Spleen (tissue), 7 donors: Measurements from ENCODE around the gene MAP7D1.

Source experiments
- POLR2A ChIP-seq, 3 donors: fragments of 450-650 bp; IDR thresholded peaks; one replicate each; pipeline ENCODE4 v1.5.1; 2017; ENCODE audit warnings: antibody characterized with exemption in 3 of 3, mild to moderate bottlenecking in 1 of 3
- POLR2AphosphoS5 ChIP-seq, 3 donors: sonication (generic); formaldehyde crosslinking; IDR thresholded peaks; one replicate each; pipeline ENCODE4 v1.5.1; 2017; ENCODE audit warnings: antibody characterized with exemption in 3 of 3
- TF ChIP-seq, protein P1 (sequence below), 11 experiments: fragments of 200-600 bp in 7 of 11; fragments of 450-650 bp in 4 of 11; sonication (generic) in 4 of 11; IDR thresholded peaks in 8 of 11; conservative IDR thresholded peaks in 3 of 11; 1 replicate in 7 of 11; 2 replicates in 4 of 11; pipeline versions ENCODE4 v1.4.0 to v1.8.0; 2016 to 2021; ENCODE audit warnings: antibody characterized with exemption in 11 of 11, inconsistent platforms in 4 of 11, mild to moderate bottlenecking in 1 of 11
- donor health status: DM: no; HTN: no; CAD: no; lungs with moderate emphysema.
- donor health status: DM: no; HTN: no; CAD: no.
- donor health status: DM: no; HTN: no; CAD: no.

DNA sequence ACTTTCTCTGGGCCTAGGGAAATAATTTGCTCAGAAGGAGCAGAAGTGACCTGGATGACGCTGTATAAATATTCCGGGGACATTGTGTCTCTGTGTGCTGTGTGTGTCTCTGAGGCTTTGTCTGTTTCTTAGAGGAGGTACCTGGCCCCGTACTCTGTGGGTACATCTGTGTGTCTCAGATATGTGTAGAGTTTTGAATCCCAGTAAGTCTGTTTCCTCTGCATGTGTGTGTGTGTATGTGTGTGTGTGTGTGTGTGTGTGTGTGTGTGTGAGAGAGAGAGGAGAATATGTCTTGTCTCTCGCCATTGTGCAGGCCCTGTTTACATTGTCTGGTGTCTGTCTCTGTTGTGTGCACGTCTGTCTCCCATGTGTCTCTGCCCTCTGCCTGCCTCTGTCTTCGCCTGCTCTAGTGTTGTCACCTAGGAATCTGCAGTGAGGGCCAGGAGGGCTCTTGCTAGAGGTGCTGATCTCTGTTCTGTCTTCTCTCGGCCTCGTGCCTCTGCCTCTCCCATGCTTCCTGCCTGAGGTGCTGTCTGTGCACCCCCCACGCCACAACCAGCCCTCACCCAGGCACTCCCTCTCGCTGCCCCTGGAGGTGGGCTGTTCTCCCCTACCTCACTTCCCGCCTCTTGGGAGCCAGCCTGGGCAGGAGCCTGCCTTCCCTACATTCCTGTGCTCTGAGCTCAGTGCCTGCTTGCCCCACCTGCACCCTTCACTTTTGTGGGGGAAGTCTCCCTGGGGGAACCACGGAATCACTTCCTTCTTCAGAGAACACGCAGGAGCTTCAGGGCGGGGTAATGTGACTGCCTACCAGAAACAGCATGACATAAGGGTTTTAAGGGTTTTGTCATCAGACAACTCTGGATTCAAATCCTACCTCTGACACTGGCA, 5.9 kb downstream of the MAP7D1 start:
- TF ChIP-seq POLR2AphosphoS5 (IDR thresholded peaks at IDR 0.05) (peak; percentile 71 to 80 (median 79)), POLR2A (IDR thresholded peaks at IDR 0.05) (no peak)
- TF ChIP-seq, protein P1, sequence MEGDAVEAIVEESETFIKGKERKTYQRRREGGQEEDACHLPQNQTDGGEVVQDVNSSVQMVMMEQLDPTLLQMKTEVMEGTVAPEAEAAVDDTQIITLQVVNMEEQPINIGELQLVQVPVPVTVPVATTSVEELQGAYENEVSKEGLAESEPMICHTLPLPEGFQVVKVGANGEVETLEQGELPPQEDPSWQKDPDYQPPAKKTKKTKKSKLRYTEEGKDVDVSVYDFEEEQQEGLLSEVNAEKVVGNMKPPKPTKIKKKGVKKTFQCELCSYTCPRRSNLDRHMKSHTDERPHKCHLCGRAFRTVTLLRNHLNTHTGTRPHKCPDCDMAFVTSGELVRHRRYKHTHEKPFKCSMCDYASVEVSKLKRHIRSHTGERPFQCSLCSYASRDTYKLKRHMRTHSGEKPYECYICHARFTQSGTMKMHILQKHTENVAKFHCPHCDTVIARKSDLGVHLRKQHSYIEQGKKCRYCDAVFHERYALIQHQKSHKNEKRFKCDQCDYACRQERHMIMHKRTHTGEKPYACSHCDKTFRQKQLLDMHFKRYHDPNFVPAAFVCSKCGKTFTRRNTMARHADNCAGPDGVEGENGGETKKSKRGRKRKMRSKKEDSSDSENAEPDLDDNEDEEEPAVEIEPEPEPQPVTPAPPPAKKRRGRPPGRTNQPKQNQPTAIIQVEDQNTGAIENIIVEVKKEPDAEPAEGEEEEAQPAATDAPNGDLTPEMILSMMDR (IDR thresholded peaks at IDR 0.05 in 8 of 11, conservative IDR thresholded peaks at IDR 0.05 in 3 of 11), result no peak
